ENCODE data around the gene LYSMD4.

Gene LYSMD4

GRCh38 chr15:99729327-99729726 lies 3.9 kb downstream of the LYSMD4 start (continued):
- TF ChIP-seq ZNF398 (tag by site-specific recombination; IDR thresholded peaks at IDR 0.05) (no peak), ZNF747 (tag by site-specific recombination; IDR thresholded peaks at IDR 0.05) (no peak), REPIN1 (tag by site-specific recombination; IDR thresholded peaks at IDR 0.05; ENCODE audit: low read depth) (no peak), ZNF354C (tag by site-specific recombination; IDR thresholded peaks at IDR 0.05; ENCODE audit: borderline replicate concordance, low read depth) (no peak), CTCF (tag by site-specific recombination; IDR thresholded peaks at IDR 0.05) (no peak), ZBTB6 (tag by site-specific recombination; IDR thresholded peaks at IDR 0.05) (no peak), ZNF548 (tag by site-specific recombination; IDR thresholded peaks at IDR 0.05) (no peak), ZNF488 (tag by site-specific recombination; IDR thresholded peaks at IDR 0.05) (no peak)

- CTCF ChIA-PET = interaction anchor here (0.6 to 4.2 kb wide), 9 partner anchors 12 to 461 kb away, joined by 3 to 22 read pairs (median 3); no protein-coding TSS in a partner anchor
- POLR2A ChIA-PET = no interaction called here
- no peaks in the 10 kb centered on the region for H3K9me3 ChIP-seq (ENCODE audit: control insufficient read depth, insufficient read depth, low read depth, low read length)
- H3K36me3 ChIP-seq (ENCODE audit: control insufficient read depth in 2 of 2, insufficient read depth in 1 of 2, low read length in 2 of 2) = peaks cover 0 to 32% of the 10 kb centered on the region in 2 experiments; a peak in 2 of 3 replicates
- H3K27ac ChIP-seq (ENCODE audit: extremely low read depth, low read depth, low read length) = no peak overlapping the region
- TF ChIP-seq INSM2 (tag by site-specific recombination; IDR thresholded peaks at IDR 0.05) (no peak), ZNF223 (tag by site-specific recombination; IDR thresholded peaks at IDR 0.05) (no peak), ZSCAN4 (tag by site-specific recombination; IDR thresholded peaks at IDR 0.05) (no peak), ZNF362 (tag by site-specific recombination; IDR thresholded peaks at IDR 0.05) (no peak), ZNF335 (tag by site-specific recombination; conservative IDR thresholded peaks at IDR 0.05) (no peak), ZNF555 (tag by site-specific recombination; conservative IDR thresholded peaks at IDR 0.05) (no peak), ZBTB6 (tag by site-specific recombination; IDR thresholded peaks at IDR 0.05) (no peak), ZNF48 (tag by site-specific recombination; IDR thresholded peaks at IDR 0.05) (no peak), TCF7L2 (IDR thresholded peaks at IDR 0.05; ENCODE audit: borderline replicate concordance, low read depth, low read length) (no peak), ZNF660 (tag by site-specific recombination; IDR thresholded peaks at IDR 0.05) (no peak), GLI2 (tag by site-specific recombination; IDR thresholded peaks at IDR 0.05; ENCODE audit: borderline replicate concordance, low read depth) (no peak), MYNN (tag by site-specific recombination; IDR thresholded peaks at IDR 0.05; ENCODE audit: borderline replicate concordance) (no peak), MEIS1 (CRISPR knock-in tag; IDR thresholded peaks at IDR 0.05; ENCODE audit: borderline replicate concordance) (no peak), ZNF626 (tag by site-specific recombination; IDR thresholded peaks at IDR 0.05) (no peak), SETDB1 (IDR thresholded peaks at IDR 0.05; ENCODE audit: insufficient read length, low read length) (no peak)
- H3K4me3 ChIP-seq (ENCODE audit: low read depth, low read length) = no peak overlapping the region
- peaks cover 5% of the 10 kb centered on the region; the same call in 1 of the 2 replicates for H3K4me1 ChIP-seq (ENCODE audit: control insufficient read depth, insufficient read depth, low read length)
Observed at GRCh38 chr15:99728916-99729315, 4.3 kb downstream of the LYSMD4 start.

All from HEK293 (cell line).